B cell (primary cell): ENCODE data around the gene MAPK1. TPM values are rescaled to one million over a fixed set of nuclear protein-coding genes. Genes with fewer than 3 reads are reported as not detected.

Experiments
- ATAC-seq: fragments of 200-7000 bp; cut with Tn5 transposase; one replicate; pipeline ENCODE4 v1.10.0; 2021; ENCODE audit warnings: low read depth, mild to moderate bottlenecking, moderate number of reproducible peaks, moderate library complexity
- CTCF ChIA-PET: fragments of 350-600 bp; sonication (Branson Sonifier 250); formaldehyde crosslinking; loops from one replicate; lab custom pipeline; 2021; ENCODE audit warnings: antibody characterized with exemption, inconsistent platforms; lab: Charles Lee
- POLR2A ChIA-PET: fragments of 350-600 bp; sonication (Branson Sonifier 250); formaldehyde crosslinking; loops from one replicate; lab custom pipeline; 2021; ENCODE audit warnings: antibody characterized with exemption; lab: Charles Lee
- DNase-seq: peaks from one replicate; pipeline ENCODE4 v3.0.0; 2013
- H2AFZ ChIP-seq: 2 replicates; pipeline ENCODE4 v1.6.1; 2012; ENCODE audit warnings: mild to moderate bottlenecking, low read depth, low read length; ENCODE audit not compliant: insufficient read depth, poor library complexity, severe bottlenecking
- H3K27ac ChIP-seq, 2 donors: 1 replicate in 1 of 2; 2 replicates in 1 of 2; pipeline ENCODE4 v1.5.1; 2012 to 2013; ENCODE audit warnings: low read length in 2 of 2, mild to moderate bottlenecking in 2 of 2, moderate library complexity in 1 of 2
- H3K27me3 ChIP-seq, 4 experiments: fragments of 200-600 bp in 1 of 4; sonication (generic) in 1 of 4; replicated peaks in 1 of 4; 1 replicate in 2 of 4; 2 replicates in 2 of 4; pipeline versions ENCODE4 v1.6.1 to v1.7.0; 2013 to 2016; ENCODE audit warnings: low read length in 3 of 4, mild to moderate bottlenecking in 2 of 4, mixed read lengths in 1 of 4, moderate library complexity in 1 of 4; ENCODE audit not compliant: insufficient read depth in 4 of 4, control insufficient read depth in 3 of 4; ENCODE audit errors: control extremely low read depth in 1 of 4
- H3K36me3 ChIP-seq, 2 experiments: replicated peaks in 1 of 2; 1 replicate in 1 of 2; 2 replicates in 1 of 2; pipeline versions ENCODE4 v1.6.1 to v1.7.1; 2013; ENCODE audit warnings: low read length in 1 of 2; ENCODE audit not compliant: insufficient read depth in 2 of 2, control insufficient read depth in 1 of 2; ENCODE audit errors: control extremely low read depth in 1 of 2, extremely low read depth in 1 of 2
- H3K4me1 ChIP-seq, 2 donors: fragments of 200-600 bp in 1 of 2; sonication (generic) in 1 of 2; 1 replicate in 1 of 2; 2 replicates in 1 of 2; pipeline versions ENCODE4 v1.5.1 to v1.6.1; 2013 to 2017; ENCODE audit warnings: low read length in 2 of 2; ENCODE audit not compliant: control insufficient read depth in 2 of 2, insufficient read depth in 2 of 2
- H3K4me2 ChIP-seq: replicated peaks from 2 replicates; pipeline ENCODE3; 2012; ENCODE audit warnings: mild to moderate bottlenecking, low read depth, low read length; ENCODE audit not compliant: poor library complexity, severe bottlenecking
- H3K4me3 ChIP-seq, 5 experiments: fragments of 200-600 bp in 1 of 5; sonication (generic) in 1 of 5; 1 replicate in 3 of 5; 2 replicates in 2 of 5; pipeline versions ENCODE4 v1.5.1 to v1.7.0; 2011 to 2016; ENCODE audit warnings: low read length in 4 of 5, mild to moderate bottlenecking in 4 of 5, low read depth in 2 of 5, control low read depth in 1 of 5, moderate library complexity in 1 of 5; ENCODE audit not compliant: insufficient read depth in 1 of 5; ENCODE audit errors: control extremely low read depth in 1 of 5, extremely low read depth in 1 of 5
- H3K79me2 ChIP-seq: fragments of 200-600 bp; sonication (generic); one replicate; pipeline ENCODE4 v1.6.0; 2016; ENCODE audit warnings: low read length; ENCODE audit not compliant: control insufficient read depth, insufficient read depth
- H3K9ac ChIP-seq: fragments of 200-600 bp; sonication (generic); 2 replicates; pipeline ENCODE4 v1.6.1; 2017; ENCODE audit warnings: mild to moderate bottlenecking, low read length, moderate library complexity
- H3K9me3 ChIP-seq, 3 donors: one replicate each; pipeline versions ENCODE4 v1.6.1 to v1.7.1; 2013; ENCODE audit warnings: low read length in 2 of 3; ENCODE audit not compliant: control insufficient read depth in 2 of 3, insufficient read depth in 1 of 3; ENCODE audit errors: control extremely low read depth in 1 of 3
- H4K20me1 ChIP-seq: 2 replicates; pipeline ENCODE4 v1.6.0; 2012; ENCODE audit warnings: mild to moderate bottlenecking, low read length; ENCODE audit not compliant: insufficient read depth, control insufficient read depth, poor library complexity, severe bottlenecking
- H3K27ac Mint-ChIP-seq: one replicate; pipeline ENCODE4 v1.8.0; 2021; ENCODE audit warnings: mixed read lengths
- H3K27me3 Mint-ChIP-seq: one replicate; pipeline ENCODE4 v1.8.0; 2021; ENCODE audit warnings: mixed read lengths
- H3K4me1 Mint-ChIP-seq: one replicate; pipeline ENCODE4 v1.8.0; 2021; ENCODE audit warnings: mixed read lengths
- H3K4me3 Mint-ChIP-seq: one replicate; pipeline ENCODE4 v1.8.0; 2021; ENCODE audit warnings: mixed read lengths
- H3K9me3 Mint-ChIP-seq: one replicate; pipeline ENCODE4 v1.8.0; 2022; ENCODE audit warnings: mixed read lengths; ENCODE audit not compliant: insufficient read depth
- CTCF ChIP-seq: fragments of 200-600 bp; IDR thresholded peaks from one replicate; pipeline ENCODE4 v1.8.0; 2022; ENCODE audit warnings: antibody characterized with exemption, mild to moderate bottlenecking
- EZH2 ChIP-seq: IDR thresholded peaks from 2 replicates; pipeline ENCODE4 v1.6.1; 2012; ENCODE audit warnings: borderline replicate concordance, low read depth, mild to moderate bottlenecking, moderate library complexity, low read length; ENCODE audit not compliant: insufficient read depth, poor library complexity, severe bottlenecking
- WGBS: methylation state at CpG from one replicate; pipeline ENCODE4 v1.1.5; 2013; ENCODE audit warnings: missing lambda C conversion rate; ENCODE audit not compliant: insufficient coverage; 5-methylcytosine and 5-hydroxymethylcytosine counted together
- intact Hi-C: fragments of 100-400 bp; cut with micrococcal nuclease; formaldehyde crosslinking; loops from one replicate; pipeline ENCODE4 v1.10.0; 2022
- polyA plus RNA-seq: library from polyadenylated mRNA; depleted of rRNA; stranded (reverse); fragments of >200 nt; gene quantifications from 2 replicates; pipeline ENCODE4 v1.2.3, GENCODE V29; 2012
- total RNA-seq, 2 donors: library from RNA; stranded (reverse); fragments of 120-200 nt in 1 of 2; gene quantifications; 1 replicate in 1 of 2; 2 replicates in 1 of 2; pipeline versions ENCODE4 v1.2.3 to v1.2.4, GENCODE V29; 2013 to 2022

The MAPK1 gene
- total and polyA plus RNA-seq, 2 donors (not counting 1 experiment from before 2014, with no cell fraction given) = 24.0 to 155 TPM

- no peak for DNase-seq
- POLR2A ChIA-PET = no interaction called here
Measured at GRCh38 chr22:21768435-21768834, 99.0 kb downstream of the MAPK1 start.

More at GRCh38 chr22:21768435-21768834, 99.0 kb downstream of the MAPK1 start:
- WGBS = 100% methylated on average over 1 of the region's 1 CpG
- H3K4me1 Mint-ChIP-seq = peaks cover 5% of the 10 kb centered on the region
- no peak for ATAC-seq
- peaks cover 4 to 83% of the 10 kb centered on the region in 2 experiments for H3K36me3 ChIP-seq
- H3K9me3 Mint-ChIP-seq = no peaks in the 10 kb centered on the region
- H3K79me2 ChIP-seq = no peaks in the 10 kb centered on the region
- no peaks in the 10 kb centered on the region for H3K9me3 ChIP-seq
- no peak overlapping the region for H2AFZ ChIP-seq
- no peak for TF ChIP-seq EZH2
- TF ChIP-seq CTCF = no peak
- intact Hi-C loops = no loop called here
- no peaks in the 10 kb centered on the region for H3K27me3 ChIP-seq
- no peak overlapping the region for H3K4me3 ChIP-seq
- H3K27ac ChIP-seq = no peak overlapping the region
- H3K9ac ChIP-seq = no peak overlapping the region
- no peak overlapping the region for H3K4me2 ChIP-seq
- H3K4me3 Mint-ChIP-seq = no peak overlapping the region
- no peaks in the 10 kb centered on the region for H3K27me3 Mint-ChIP-seq
- peaks cover 0 to 5% of the 10 kb centered on the region in 2 donors for H3K4me1 ChIP-seq
- CTCF ChIA-PET = interaction anchor here (0.8 to 1.2 kb wide), 2 partner anchors 18 to 170 kb away, joined by 3 to 5 read pairs; no protein-coding TSS in a partner anchor
- H4K20me1 ChIP-seq = peaks cover 19% of the 10 kb centered on the region
- H3K27ac Mint-ChIP-seq = no peak overlapping the region
